Testis (tissue), 5 donors: ENCODE measurements around the gene GALNT4. TPM values are rescaled to one million over a fixed set of nuclear protein-coding genes. Genes with fewer than 3 reads are reported as not detected.

Source experiments
- DNase-seq: peaks from one replicate; pipeline ENCODE4 v3.0.0-alpha.2; 2019
- H3K27ac ChIP-seq, 2 donors: fragments of 200-600 bp; sonication (generic); one replicate each; pipeline ENCODE4 v1.5.1; 2019
- H3K27me3 ChIP-seq: fragments of 200-600 bp; sonication (generic); one replicate; pipeline ENCODE4 v1.5.1; 2019
- H3K36me3 ChIP-seq: fragments of 200-600 bp; sonication (generic); one replicate; pipeline ENCODE4 v1.5.1; 2017; ENCODE audit warnings: low read depth; ENCODE audit errors: missing control alignments
- H3K4me1 ChIP-seq: fragments of 200-600 bp; sonication (generic); one replicate; pipeline ENCODE4 v1.5.1; 2019
- H3K4me3 ChIP-seq, 2 donors: fragments of 200-600 bp; sonication (generic); one replicate each; pipeline ENCODE4 v1.5.1; 2017 to 2019
- H3K9me3 ChIP-seq: fragments of 200-600 bp; sonication (generic); one replicate; pipeline ENCODE4 v1.5.1; 2017
- CTCF ChIP-seq, 3 experiments: fragments of 450-650 bp in 2 of 3; fragments of 200-600 bp in 1 of 3; sonication (generic) in 1 of 3; IDR thresholded peaks; one replicate each; pipeline ENCODE4 v1.5.1; 2016 to 2019; ENCODE audit warnings: antibody characterized with exemption in 3 of 3, mild to moderate bottlenecking in 2 of 3, moderate library complexity in 1 of 3
- POLR2A ChIP-seq: fragments of 450-650 bp; IDR thresholded peaks from one replicate; pipeline ENCODE4 v1.6.1; 2017; ENCODE audit warnings: antibody characterized with exemption, mild to moderate bottlenecking, moderate library complexity
- WGBS, 2 donors: methylation state at CpG; one replicate each; pipeline ENCODE4 v1.1.5; 2018; 5-methylcytosine and 5-hydroxymethylcytosine counted together
- intact Hi-C: fragments of 100-400 bp; cut with DNase I; formaldehyde crosslinking; loops from one replicate; pipeline ENCODE4 v1.15.1; 2023; ENCODE audit warnings: low total_unique reads
- long read RNA-seq, 2 donors: transcript quantifications; one replicate each; lab custom pipeline, GENCODE V29; 2026
- polyA plus RNA-seq: library from polyadenylated mRNA; stranded (reverse); fragments of 350-450 nt; fragmentation: Illumina TruSeq; extraction: RNeasy Lipid Tissue Mini Kit (QIAGEN cat#74804); gene quantifications from one replicate; pipeline ENCODE4 v1.2.3, GENCODE V29; 2014; ENCODE audit warnings: low read depth, low replicate concordance; ENCODE audit not compliant: insufficient read depth
- total RNA-seq, 2 donors: library from RNA; depleted of rRNA; stranded (reverse); fragments of >200 nt; gene quantifications; one replicate each; pipeline ENCODE4 v1.2.3, GENCODE V29; 2016

The GALNT4 gene
- total RNA-seq: 1 to 10 TPM; 3.4 to 4.3 TPM
- polyA plus RNA-seq: 1.8 TPM
- long read RNA-seq, donor 1, full-length matches to known transcripts: 8 of 8 reads
- long read RNA-seq, donor 1, partial matches to known transcripts: 0 of 8 reads
- long read RNA-seq, donor 1, other reads (novel, unspliced or antisense): 0 of 8 reads
- long read RNA-seq, donor 2, full-length matches to known transcripts: 4 of 4 reads
- long read RNA-seq, donor 2, partial matches to known transcripts: 0 of 4 reads
- long read RNA-seq, donor 2, other reads (novel, unspliced or antisense): 0 of 4 reads

DNA sequence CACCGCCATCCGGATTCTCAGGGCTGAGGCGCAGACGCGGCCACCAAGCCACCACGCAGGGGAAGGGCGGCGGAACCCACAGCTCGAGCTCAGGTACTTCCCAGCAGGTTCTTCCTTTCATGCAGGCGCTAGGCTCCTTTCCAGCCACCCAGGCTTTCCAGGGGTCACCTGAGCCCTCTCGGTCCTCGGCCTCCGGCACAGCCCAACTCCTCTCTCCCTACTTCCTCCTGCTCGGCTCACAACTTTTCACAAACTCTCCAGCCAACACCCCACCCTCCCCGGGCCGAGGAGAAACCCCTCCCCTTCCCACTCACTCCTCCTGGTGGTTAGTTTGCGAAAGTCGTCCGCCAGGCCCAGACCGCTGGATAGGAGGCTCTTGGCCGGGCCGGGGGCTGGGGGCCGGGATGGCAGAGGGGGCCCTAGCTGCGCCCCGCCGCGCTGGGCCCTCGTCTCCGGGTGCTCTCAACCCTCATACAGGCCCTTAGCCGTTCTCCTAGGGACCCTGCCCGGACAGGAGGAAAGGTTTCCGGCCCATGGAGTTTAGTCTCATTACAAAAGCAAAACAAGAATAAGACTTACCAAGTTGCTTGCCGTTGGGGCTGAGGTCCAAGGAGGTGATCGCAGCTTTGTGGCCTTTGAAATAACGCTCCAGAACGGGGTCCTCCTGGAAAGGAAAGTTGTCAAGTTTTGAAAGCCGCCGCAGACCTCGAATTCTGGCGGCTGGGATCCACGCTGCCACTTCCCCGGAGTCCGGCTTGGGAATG, at the start of gene GALNT4:
Gene GALNT4, minus strand, starts transcription at position 256 of the 764 bp plus-strand sequence. Its CDS starts 247 bp downstream, at position 9.
- Histone ChIP-seq H3K4me1 (peaks cover 14% of the 10 kb centered on the region), H3K27ac (peak within 1 kb of the TSS; percentile 91 to 95), H3K27me3 (no peaks in the 10 kb centered on the region), H3K4me3 (peak within 1 kb of the TSS; percentile 70 to 98), H3K36me3 (no peaks in the 10 kb centered on the region), H3K9me3 (no peaks in the 10 kb centered on the region)
- no peak for TF ChIP-seq POLR2A
- peak; percentile 41 to 61 (median 56) for TF ChIP-seq CTCF (IDR thresholded peaks at IDR 0.05)
- intact Hi-C loops: loop anchor here (10.0 kb wide), 1 partner anchor 50 kb away; no protein-coding TSS in a partner anchor
- DNase-seq: peak; percentile 91
- 0% methylated on average over 25 to 43 of the region's 43 CpGs for WGBS, 2 donors

DNA sequence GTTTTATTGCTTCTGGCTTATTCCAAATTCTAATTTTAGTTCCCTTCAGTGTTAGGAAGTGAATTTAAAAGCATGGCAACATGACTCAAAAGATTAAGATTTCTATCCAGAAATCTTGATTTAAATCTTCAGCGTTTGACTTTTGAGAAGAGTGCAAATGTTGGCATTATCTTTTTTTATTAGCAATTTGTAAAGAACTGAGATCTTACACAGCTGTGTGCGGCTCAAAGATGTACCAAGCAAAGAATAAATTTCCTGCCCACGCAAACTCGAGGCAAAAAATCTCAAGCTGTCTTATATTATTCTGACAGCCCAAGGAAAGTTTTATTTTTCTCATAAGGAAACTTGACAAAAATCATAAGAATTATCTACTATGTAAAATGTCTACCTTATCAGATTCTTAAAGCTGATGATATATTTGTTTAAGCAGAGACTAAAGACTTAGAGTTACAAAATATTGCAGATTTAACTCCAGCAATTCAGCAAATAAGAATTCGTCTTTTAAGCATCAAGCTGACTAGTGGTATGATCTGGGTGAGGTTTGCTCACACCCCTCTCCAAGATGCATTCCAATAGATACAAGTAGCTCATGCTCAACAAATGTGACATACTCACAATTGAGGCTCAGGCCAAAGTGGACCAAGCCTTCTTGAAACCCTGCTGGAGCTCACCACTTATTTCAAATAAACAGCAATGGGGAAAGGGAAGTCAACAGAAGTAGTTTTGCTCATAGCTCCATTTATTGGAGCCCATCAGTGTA, 48.6 kb upstream of the GALNT4 start:
- DNase-seq: no peak
- Histone ChIP-seq H3K36me3 (no peaks in the 10 kb centered on the region), H3K27me3 (no peaks in the 10 kb centered on the region), H3K4me3 (no peak overlapping the region), H3K4me1 (no peaks in the 10 kb centered on the region), H3K9me3 (no peaks in the 10 kb centered on the region), H3K27ac (no peak overlapping the region)
- WGBS, 2 donors: 84 to 89% methylated on average over 5 of the region's 5 CpGs
- intact Hi-C loops: no loop called here
- TF ChIP-seq CTCF (IDR thresholded peaks at IDR 0.05): no peak
- TF ChIP-seq POLR2A: no peak

DNA sequence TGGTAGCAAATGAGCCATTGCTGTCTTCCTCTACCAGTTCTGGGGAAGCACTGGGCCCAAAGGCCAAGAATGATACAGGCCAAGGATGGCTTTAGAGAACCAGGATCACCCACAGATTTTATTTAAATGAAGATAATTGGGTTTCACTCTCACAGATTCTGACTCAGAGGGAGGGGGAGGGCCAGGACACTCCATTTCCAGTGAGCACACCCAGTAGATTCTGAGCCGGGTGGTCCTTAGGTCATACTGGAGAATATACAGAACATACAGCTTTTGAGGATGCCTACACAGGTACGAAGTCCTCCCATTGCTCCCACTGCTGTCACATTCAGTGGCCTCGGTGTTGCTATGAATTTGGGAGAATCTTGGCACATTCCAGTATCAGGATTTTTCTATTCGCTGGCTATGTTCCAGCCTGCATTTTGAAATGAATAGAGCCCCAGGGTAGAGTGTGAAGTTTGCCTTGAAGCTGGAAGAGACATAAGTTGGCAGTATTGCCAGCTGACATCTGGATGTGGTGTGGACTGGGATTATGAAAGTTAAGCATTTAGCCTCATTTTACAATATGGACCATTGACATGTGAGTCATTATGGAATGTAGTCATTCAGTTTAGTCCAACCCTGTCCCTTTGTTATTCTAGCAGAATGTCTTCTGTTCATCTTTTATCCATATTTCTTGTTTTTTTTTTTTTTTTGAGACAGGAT, 47.0 kb upstream of the GALNT4 start:
- DNase-seq: no peak
- Histone ChIP-seq H3K27me3 (no peaks in the 10 kb centered on the region), H3K27ac (no peak overlapping the region), H3K4me1 (no peaks in the 10 kb centered on the region), H3K36me3 (no peaks in the 10 kb centered on the region), H3K4me3 (no peak overlapping the region), H3K9me3 (no peaks in the 10 kb centered on the region)
- TF ChIP-seq CTCF (IDR thresholded peaks at IDR 0.05) (no peak), POLR2A (no peak)
- WGBS, 2 donors: 89 to 96% methylated on average over 4 of the region's 4 CpGs
- intact Hi-C loops: no loop called here

DNA sequence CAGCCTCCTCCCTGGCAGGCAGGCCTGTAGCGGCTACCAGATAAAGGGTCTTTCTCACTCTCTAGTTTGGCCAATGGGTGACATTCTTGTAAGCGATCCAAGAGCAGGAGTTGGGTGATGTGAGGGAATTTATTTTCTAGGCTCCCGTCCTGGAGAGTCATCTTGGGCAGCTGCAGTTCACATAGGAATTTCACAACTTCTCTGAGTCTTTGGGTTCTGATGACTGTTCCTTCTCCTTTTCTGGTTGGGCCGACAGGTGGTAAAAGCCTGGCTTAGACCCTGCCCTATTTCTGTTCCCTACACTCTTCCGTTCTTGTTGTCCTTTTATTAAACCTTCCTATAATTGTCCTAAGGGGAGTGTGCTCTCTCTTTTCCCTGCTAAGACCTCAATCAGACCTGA, 43.9 kb upstream of the GALNT4 start:
- H3K4me3 ChIP-seq: no peak overlapping the region
- TF ChIP-seq CTCF (IDR thresholded peaks at IDR 0.05) (no peak), POLR2A (no peak)
- 89 to 95% methylated on average over 5 of the region's 5 CpGs for WGBS, 2 donors
- no peak for DNase-seq
- H3K4me1 ChIP-seq: peaks cover 5% of the 10 kb centered on the region
- no peaks in the 10 kb centered on the region for H3K36me3 ChIP-seq
- H3K9me3 ChIP-seq: no peaks in the 10 kb centered on the region
- H3K27me3 ChIP-seq: no peaks in the 10 kb centered on the region
- H3K27ac ChIP-seq: no peak overlapping the region
- intact Hi-C loops: no loop called here
